Stimulated activated CD8-positive, alpha-beta memory T cell treated with anti-CD3 and anti-CD28 coated beads, Interleukin-7, amount 100 ng/mL, for 4 hours (primary cell): ENCODE measurements around the gene EXD2.

ENCODE experiments used
- DNase-seq, 2 donors: peaks; one replicate each; pipeline ENCODE4 v3.0.0-alpha.2; 2020; ENCODE audit warnings: low read depth in 2 of 2

Gene EXD2

GRCh38 chr14:69247676-69248440 is 56.6 kb downstream of the EXD2 start:
- DNase-seq, result no peak

GRCh38 chr14:69249603-69250002 is 58.3 kb downstream of the EXD2 start:
- no peak for DNase-seq

- no peak for DNase-seq
Observed at GRCh38 chr14:69252851-69253250, 61.6 kb downstream of the EXD2 start.

- DNase-seq, result no peak
Observed at GRCh38 chr14:69259168-69259526, 67.8 kb downstream of the EXD2 start.

GRCh38 chr14:69259527-69260189 is 68.4 kb downstream of the EXD2 start, which contains the start of gene GALNT16:
Gene GALNT16 (plus strand): TSS chr14:69260158. CDS start chr14:69260291, 133 bp downstream.
- no peak for DNase-seq

GRCh38 chr14:69260190-69260860 is 69.0 kb downstream of the EXD2 start:
- DNase-seq, result no peak

- DNase-seq, result peak in 1 of 2 donors; percentile 5
Observed at GRCh38 chr14:69260861-69261564, 69.7 kb downstream of the EXD2 start.

- DNase-seq, result no peak
Observed at GRCh38 chr14:69261761-69262331, 70.5 kb downstream of the EXD2 start.

- no peak for DNase-seq
Observed at GRCh38 chr14:69262516-69262915, 71.2 kb downstream of the EXD2 start.

- no peak for DNase-seq
Observed at GRCh38 chr14:69263364-69263763, 72.1 kb downstream of the EXD2 start.

- DNase-seq, result no peak
Observed at GRCh38 chr14:69263771-69264170, 72.5 kb downstream of the EXD2 start.

GRCh38 chr14:69266572-69267345 is 75.5 kb downstream of the EXD2 start:
- DNase-seq, result no peak

GRCh38 chr14:69267492-69267891 is 76.2 kb downstream of the EXD2 start:
- DNase-seq, result no peak

GRCh38 chr14:69268223-69268622 is 76.9 kb downstream of the EXD2 start:
- no peak for DNase-seq

- no peak for DNase-seq
Observed at GRCh38 chr14:69268763-69269162, 77.5 kb downstream of the EXD2 start.

GRCh38 chr14:69269381-69269780 is 78.1 kb downstream of the EXD2 start:
- no peak for DNase-seq

- DNase-seq, result no peak
Observed at GRCh38 chr14:69270097-69270496, 78.8 kb downstream of the EXD2 start.

GRCh38 chr14:69270795-69271708 is 79.8 kb downstream of the EXD2 start:
- DNase-seq, result no peak

- no peak for DNase-seq
Observed at GRCh38 chr14:69274321-69274720, 83.0 kb downstream of the EXD2 start.

GRCh38 chr14:69275331-69275730 is 84.0 kb downstream of the EXD2 start:
- no peak for DNase-seq
